ENCODE results near the gene BEAN1. TPM values are rescaled to one million over a fixed set of nuclear protein-coding genes. Genes with fewer than 3 reads are reported as not detected.

The BEAN1 gene
- total RNA-seq, 2 experiments from 2014 or later = not detected

- no peaks in the 10 kb centered on the region for H3K36me3 Mint-ChIP-seq
- DNase-seq = no peak
- no peaks in the 10 kb centered on the region for H3K9me3 Mint-ChIP-seq
- H3K4me3 Mint-ChIP-seq = no peak overlapping the region
- POLR2A ChIA-PET = no interaction called here
- H3K4me1 Mint-ChIP-seq = peaks cover 5% of the 10 kb centered on the region
- ATAC-seq (ENCODE audit: low read depth) = no peak
- no peak overlapping the region for H3K27ac Mint-ChIP-seq
- peaks cover 16% of the 10 kb centered on the region for H3K27me3 Mint-ChIP-seq
Measured at GRCh38 chr16:66402591-66403230, 24.4 kb upstream of the BEAN1 start.

- no peaks in the 10 kb centered on the region for H3K9me3 Mint-ChIP-seq
- H3K27ac Mint-ChIP-seq = no peak overlapping the region
- H3K4me3 Mint-ChIP-seq = no peak overlapping the region
- H3K4me1 Mint-ChIP-seq = peaks cover 13% of the 10 kb centered on the region
- no peak for ATAC-seq (ENCODE audit: low read depth)
- no peaks in the 10 kb centered on the region for H3K36me3 Mint-ChIP-seq
- POLR2A ChIA-PET = no interaction called here
- H3K27me3 Mint-ChIP-seq = peaks cover 16% of the 10 kb centered on the region
- DNase-seq = no peak
Measured at GRCh38 chr16:66403531-66404145, 23.5 kb upstream of the BEAN1 start.

DNA sequence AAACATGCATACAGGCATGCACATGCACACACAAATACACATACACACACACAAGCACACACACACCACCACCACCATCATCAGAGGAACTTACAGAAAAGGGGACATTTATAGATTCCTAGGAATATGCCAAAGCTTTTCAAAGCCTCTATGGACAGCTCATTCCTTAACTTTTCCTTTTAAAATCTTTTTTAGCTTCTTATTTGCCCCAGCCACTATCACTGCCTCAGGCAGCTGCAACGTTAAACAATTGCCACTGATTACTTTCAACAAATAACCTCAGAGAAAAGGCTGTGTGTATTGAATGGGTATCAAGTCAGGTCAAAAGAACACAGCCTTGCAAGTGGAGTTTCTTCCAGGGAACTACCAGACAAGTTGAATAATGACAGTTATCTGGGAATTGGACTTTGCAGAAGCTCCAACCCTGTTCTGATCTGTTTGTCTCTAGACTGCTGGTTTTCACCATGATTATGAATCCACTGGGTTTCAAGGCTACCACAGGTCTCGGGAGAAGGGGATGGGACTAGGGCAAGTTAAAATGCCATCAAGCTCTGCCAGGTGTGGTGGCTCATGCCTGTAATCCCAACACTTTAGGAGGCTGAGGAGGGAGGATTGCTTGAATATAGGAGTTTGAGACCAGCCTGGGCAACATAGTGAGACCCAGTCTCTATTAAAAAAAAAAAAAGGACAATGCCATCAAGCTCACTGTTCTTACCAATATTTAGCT is 21.9 kb upstream of the BEAN1 start:
- ATAC-seq (ENCODE audit: low read depth) = no peak

DNA sequence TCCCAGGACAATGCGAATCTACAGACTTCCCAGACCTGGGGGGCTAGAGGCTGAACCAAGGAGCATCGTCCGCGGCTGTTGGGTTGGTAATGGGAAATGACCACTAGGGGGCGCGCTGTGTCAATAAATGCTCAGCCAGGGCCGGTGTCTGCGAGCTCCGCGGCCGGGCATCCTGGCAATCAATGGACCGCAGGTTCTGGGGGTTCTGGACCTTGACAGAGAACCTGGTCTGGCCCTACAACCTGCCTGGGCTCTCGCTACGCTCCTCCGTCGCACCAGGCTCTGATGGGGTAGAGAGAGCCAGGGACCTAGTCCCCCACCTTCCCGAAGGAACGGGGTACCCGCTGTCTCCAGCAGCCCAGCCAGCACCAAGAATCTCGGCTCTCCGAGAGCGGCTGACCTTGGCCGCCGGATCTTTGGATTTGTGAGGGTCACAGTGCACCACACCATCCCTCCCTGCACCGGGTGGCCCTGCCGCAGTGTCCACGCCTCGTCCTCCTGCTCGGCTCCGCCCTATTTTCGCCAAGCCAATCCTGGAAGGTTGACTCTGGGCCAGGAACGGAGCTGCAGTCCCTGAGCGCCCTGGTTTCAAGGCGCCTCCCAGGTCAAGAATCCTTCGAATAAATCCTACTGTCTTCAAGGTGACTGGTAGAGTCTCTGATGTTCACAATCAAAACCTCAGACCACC is 20.4 kb upstream of the BEAN1 start:
- H3K27me3 Mint-ChIP-seq = peaks cover 16% of the 10 kb centered on the region
- H3K36me3 Mint-ChIP-seq = peaks cover 7% of the 10 kb centered on the region
- peak overlapping the region; percentile 88 for H3K4me3 Mint-ChIP-seq
- ATAC-seq (ENCODE audit: low read depth) = peak; percentile 87
- H3K4me1 Mint-ChIP-seq = peaks cover 18% of the 10 kb centered on the region
- POLR2A ChIA-PET = interaction anchor here (1.1 to 2.8 kb wide), 7 partner anchors 66 to 461 kb away, joined by 3 to 15 read pairs (median 5); partner anchors contain the start of genes CKLF and CMTM3
- H3K27ac Mint-ChIP-seq = peak overlapping the region; percentile 73
- DNase-seq = peak; percentile 89
- peaks cover 4% of the 10 kb centered on the region for H3K9me3 Mint-ChIP-seq

More for the DNA sequence above, 21.9 kb upstream of the BEAN1 start:
- H3K36me3 Mint-ChIP-seq = no peaks in the 10 kb centered on the region
- no peak overlapping the region for H3K4me3 Mint-ChIP-seq
- POLR2A ChIA-PET = no interaction called here
- DNase-seq = no peak
- H3K27ac Mint-ChIP-seq = no peak overlapping the region
- H3K27me3 Mint-ChIP-seq = peaks cover 16% of the 10 kb centered on the region
- H3K4me1 Mint-ChIP-seq = peaks cover 18% of the 10 kb centered on the region
- no peaks in the 10 kb centered on the region for H3K9me3 Mint-ChIP-seq

DNA sequence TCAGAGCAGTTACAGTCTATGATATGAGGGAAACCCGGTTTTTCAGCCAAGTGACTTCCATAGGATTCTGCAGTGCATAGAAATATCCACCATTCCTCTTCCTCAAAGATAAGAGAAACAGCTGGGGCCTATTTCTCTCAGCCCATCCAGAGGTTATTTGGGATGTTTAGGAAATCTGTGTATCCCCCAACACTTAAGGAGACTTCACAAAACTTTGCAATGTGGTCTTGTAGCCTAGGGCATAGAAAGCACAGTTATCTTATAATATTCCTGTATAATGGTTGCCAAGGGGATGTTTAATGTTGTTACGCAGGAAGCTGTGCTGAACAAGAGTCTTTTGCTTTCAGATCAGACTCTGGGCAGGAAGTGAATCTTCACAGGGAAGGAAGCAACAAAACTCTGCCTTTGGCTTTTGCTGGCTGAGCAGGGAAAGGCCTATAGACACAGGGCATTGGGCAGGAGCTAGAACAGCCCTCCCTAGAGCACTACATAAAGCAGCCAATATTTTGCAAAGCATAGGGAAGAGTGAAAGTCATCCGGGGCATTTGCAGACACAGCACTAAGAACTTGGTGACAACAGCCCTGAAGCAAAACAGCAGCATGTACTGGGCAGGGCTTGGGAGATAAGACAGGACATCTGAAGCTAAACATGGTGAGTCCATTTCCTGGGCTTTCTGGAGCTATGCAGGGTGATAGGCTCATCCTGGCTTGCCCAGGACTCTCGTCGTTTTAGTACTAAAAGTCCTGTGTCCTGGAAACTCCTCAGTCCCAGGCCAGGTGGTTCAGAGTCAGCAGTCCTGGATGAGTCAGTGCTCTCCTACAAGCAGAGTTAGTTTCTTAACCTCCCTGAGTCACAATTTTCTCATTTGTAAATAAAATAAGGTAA is 18.7 kb upstream of the BEAN1 start:
- POLR2A ChIA-PET = interaction anchor here (0.8 to 2.8 kb wide), 7 partner anchors 67 to 422 kb away, joined by 3 to 15 read pairs (median 3); partner anchors contain the start of genes CKLF and CMTM3
- H3K36me3 Mint-ChIP-seq = peaks cover 7% of the 10 kb centered on the region
- peak; percentile 40 for ATAC-seq (ENCODE audit: low read depth)

DNA sequence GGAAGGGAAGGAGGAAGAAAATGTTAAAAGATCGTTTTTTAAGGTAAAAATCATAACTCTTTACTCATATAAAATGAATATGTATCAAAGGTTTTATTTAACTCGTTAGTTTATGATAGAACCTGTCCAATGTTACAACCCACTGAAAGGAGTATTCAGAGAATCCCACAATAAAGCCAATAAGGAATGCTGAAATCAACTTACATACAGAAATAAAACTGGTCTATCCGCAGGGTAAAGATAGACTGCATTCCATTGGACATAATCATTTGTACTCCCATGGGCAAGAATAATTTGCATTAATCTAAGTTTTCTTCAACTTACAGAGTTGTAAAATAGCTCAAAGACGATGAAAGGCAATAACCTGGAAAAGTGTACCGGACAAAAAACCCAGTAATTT is 17.9 kb upstream of the BEAN1 start:
- H3K27me3 Mint-ChIP-seq = peaks cover 20% of the 10 kb centered on the region
- ATAC-seq (ENCODE audit: low read depth) = no peak
- POLR2A ChIA-PET = interaction anchor here (0.8 to 0.9 kb wide), 3 partner anchors 67 to 190 kb away, joined by 3 read pairs; no protein-coding TSS in a partner anchor
- no peak overlapping the region for H3K27ac Mint-ChIP-seq
- H3K9me3 Mint-ChIP-seq = peaks cover 9% of the 10 kb centered on the region
- DNase-seq = no peak
- H3K36me3 Mint-ChIP-seq = peaks cover 7% of the 10 kb centered on the region
- H3K4me1 Mint-ChIP-seq = peaks cover 18% of the 10 kb centered on the region
- peak overlapping the region; percentile 89 for H3K4me3 Mint-ChIP-seq

More for the DNA sequence above, 18.7 kb upstream of the BEAN1 start:
- peaks cover 20% of the 10 kb centered on the region for H3K27me3 Mint-ChIP-seq
- peak overlapping the region; percentile 89 for H3K4me3 Mint-ChIP-seq
- no peak for DNase-seq
- H3K27ac Mint-ChIP-seq = peak overlapping the region; percentile 93
- H3K4me1 Mint-ChIP-seq = peaks cover 18% of the 10 kb centered on the region
- peaks cover 9% of the 10 kb centered on the region for H3K9me3 Mint-ChIP-seq

GRCh38 chr16:66412182-66412581 is 14.9 kb upstream of the BEAN1 start:
- peaks cover 14% of the 10 kb centered on the region for H3K4me1 Mint-ChIP-seq
- DNase-seq (no peak), ATAC-seq (ENCODE audit: low read depth) (no peak)
- H3K27me3 Mint-ChIP-seq = peaks cover 4% of the 10 kb centered on the region
- H3K9me3 Mint-ChIP-seq = peaks cover 9% of the 10 kb centered on the region
- no peak overlapping the region for H3K4me3 Mint-ChIP-seq
- POLR2A ChIA-PET = no interaction called here
- H3K36me3 Mint-ChIP-seq = peaks cover 7% of the 10 kb centered on the region
- H3K27ac Mint-ChIP-seq = no peak overlapping the region

GRCh38 chr16:66414891-66415290 is 12.2 kb upstream of the BEAN1 start:
- ATAC-seq (ENCODE audit: low read depth) (no peak), DNase-seq (no peak)
- Mint-ChIP-seq H3K4me1 (peaks cover 1% of the 10 kb centered on the region), H3K36me3 (peaks cover 7% of the 10 kb centered on the region), H3K27ac (no peak overlapping the region), H3K4me3 (no peak overlapping the region), H3K9me3 (peaks cover 9% of the 10 kb centered on the region), H3K27me3 (peaks cover 9% of the 10 kb centered on the region)
- POLR2A ChIA-PET = interaction anchor here (0.6 kb wide), 1 partner anchor 250 kb away, joined by 3 read pairs; no protein-coding TSS in a partner anchor

DNA sequence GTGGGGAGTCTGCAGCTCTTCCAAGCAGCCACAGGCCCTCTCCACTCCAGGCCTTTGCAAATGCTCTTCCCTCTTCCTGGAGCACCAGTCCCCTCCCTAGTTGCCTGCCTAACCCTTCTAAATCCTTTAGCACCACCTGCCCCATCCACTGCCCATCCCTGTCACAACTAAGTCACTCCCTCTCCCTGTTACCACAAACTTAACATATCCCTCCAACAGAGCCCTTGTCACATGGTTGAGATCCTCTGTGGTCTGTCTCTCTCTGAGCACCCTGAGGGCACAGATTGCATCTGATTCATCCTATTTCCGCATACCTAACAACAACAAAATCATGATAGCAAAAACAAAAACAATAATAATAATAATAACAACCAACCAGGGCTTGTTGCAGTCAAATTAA is 11.0 kb upstream of the BEAN1 start:
- H3K4me3 Mint-ChIP-seq = no peak overlapping the region
- peaks cover 2% of the 10 kb centered on the region for H3K36me3 Mint-ChIP-seq
- ATAC-seq (ENCODE audit: low read depth) = no peak
- peaks cover 18% of the 10 kb centered on the region for H3K27me3 Mint-ChIP-seq
- peaks cover 7% of the 10 kb centered on the region for H3K9me3 Mint-ChIP-seq
- POLR2A ChIA-PET = no interaction called here
- H3K4me1 Mint-ChIP-seq = peaks cover 1% of the 10 kb centered on the region
- H3K27ac Mint-ChIP-seq = no peak overlapping the region
- DNase-seq = no peak

GRCh38 chr16:66416939-66417700 is 10.0 kb upstream of the BEAN1 start:
- POLR2A ChIA-PET = no interaction called here
- Mint-ChIP-seq H3K27me3 (peaks cover 25% of the 10 kb centered on the region), H3K36me3 (no peaks in the 10 kb centered on the region), H3K27ac (no peak overlapping the region), H3K4me1 (peaks cover 1% of the 10 kb centered on the region), H3K9me3 (peaks cover 5% of the 10 kb centered on the region), H3K4me3 (no peak overlapping the region)
- no peak for DNase-seq
- no peak for ATAC-seq (ENCODE audit: low read depth)

- POLR2A ChIA-PET = no interaction called here
- H3K9me3 Mint-ChIP-seq = no peaks in the 10 kb centered on the region
- no peak overlapping the region for H3K27ac Mint-ChIP-seq
- DNase-seq (no peak), ATAC-seq (ENCODE audit: low read depth) (no peak)
- peaks cover 33% of the 10 kb centered on the region for H3K27me3 Mint-ChIP-seq
- H3K4me3 Mint-ChIP-seq = no peak overlapping the region
- H3K4me1 Mint-ChIP-seq = peaks cover 1% of the 10 kb centered on the region
- no peaks in the 10 kb centered on the region for H3K36me3 Mint-ChIP-seq
Measured at GRCh38 chr16:66418165-66418962, 8.7 kb upstream of the BEAN1 start.

Measured in activated naive CD8-positive, alpha-beta T cell treated with anti-CD3 and anti-CD28 coated beads, Interleukin-2, amount 10 ng/mL, durations not matched to agents 7 days and 5 days (primary cell).